Ishikawa (cell line): Measurements from ENCODE around the gene CBLC.

Experiments
- CEBPB ChIP-seq: IDR thresholded peaks from 2 replicates; pipeline ENCODE4 v1.6.1; 2012
- EGR1 ChIP-seq: IDR thresholded peaks from 2 replicates; pipeline ENCODE4 v1.6.1; 2012
- EP300 ChIP-seq: IDR thresholded peaks from 2 replicates; pipeline ENCODE4 v1.6.1; 2012; ENCODE audit warnings: borderline replicate concordance
- MAX ChIP-seq: IDR thresholded peaks from 2 replicates; pipeline ENCODE4 v1.6.1; 2012
- NFIC ChIP-seq: IDR thresholded peaks from 2 replicates; pipeline ENCODE4 v1.6.1; 2012
- RAD21 ChIP-seq: IDR thresholded peaks from 2 replicates; pipeline ENCODE4 v1.6.1; 2012; ENCODE audit warnings: low read depth
- REST ChIP-seq: IDR thresholded peaks from 2 replicates; pipeline ENCODE4 v1.6.1; 2012; ENCODE audit warnings: low read depth, mild to moderate bottlenecking
- TAF1 ChIP-seq: IDR thresholded peaks from 2 replicates; pipeline ENCODE4 v1.6.1; 2012; ENCODE audit warnings: low read depth, mild to moderate bottlenecking
- TCF12 ChIP-seq: IDR thresholded peaks from 2 replicates; pipeline ENCODE4 v1.6.1; 2012; ENCODE audit warnings: low read depth
- TEAD4 ChIP-seq: IDR thresholded peaks from 2 replicates; pipeline ENCODE4 v1.6.1; 2012
- USF1 ChIP-seq: IDR thresholded peaks from 2 replicates; pipeline ENCODE4 v1.6.1; 2012
- YY1 ChIP-seq: IDR thresholded peaks from 2 replicates; pipeline ENCODE4 v1.6.1; 2012; ENCODE audit warnings: low read depth
- ZBTB7A ChIP-seq: IDR thresholded peaks from 2 replicates; pipeline ENCODE4 v1.6.1; 2012; ENCODE audit warnings: low read depth

GRCh38 chr19:44755219-44755618 is 22.5 kb upstream of the CBLC start:
- TF ChIP-seq TCF12 (no peak), TAF1 (no peak), USF1 (no peak), REST (no peak), YY1 (no peak), EGR1 (no peak), MAX (no peak), ZBTB7A (no peak), CEBPB (no peak), NFIC (no peak), RAD21 (no peak), EP300 (no peak), TEAD4 (no peak)
